Myocyte (in vitro differentiated cells): ENCODE data around the gene OR13J1. TPM values are rescaled to one million over a fixed set of nuclear protein-coding genes. Genes with fewer than 3 reads are reported as not detected.
"Not testable (repeated sequence)": the region's sequence is repeated elsewhere in the genome, so short reads cannot be mapped to it uniquely, and the experiment has no call there.

Experiments used
- DNase-seq: peaks from one replicate; pipeline ENCODE4 v3.0.0-alpha.2; 2012; ENCODE audit warnings: low read depth
- total RNA-seq: library from RNA; depleted of rRNA; stranded (reverse); fragments of >200 nt; gene quantifications from 2 replicates; pipeline ENCODE4 v1.2.3, GENCODE V29; 2014

OR13J1 gene
- total RNA-seq, 1 donor from 2014 or later, result not detected

DNA sequence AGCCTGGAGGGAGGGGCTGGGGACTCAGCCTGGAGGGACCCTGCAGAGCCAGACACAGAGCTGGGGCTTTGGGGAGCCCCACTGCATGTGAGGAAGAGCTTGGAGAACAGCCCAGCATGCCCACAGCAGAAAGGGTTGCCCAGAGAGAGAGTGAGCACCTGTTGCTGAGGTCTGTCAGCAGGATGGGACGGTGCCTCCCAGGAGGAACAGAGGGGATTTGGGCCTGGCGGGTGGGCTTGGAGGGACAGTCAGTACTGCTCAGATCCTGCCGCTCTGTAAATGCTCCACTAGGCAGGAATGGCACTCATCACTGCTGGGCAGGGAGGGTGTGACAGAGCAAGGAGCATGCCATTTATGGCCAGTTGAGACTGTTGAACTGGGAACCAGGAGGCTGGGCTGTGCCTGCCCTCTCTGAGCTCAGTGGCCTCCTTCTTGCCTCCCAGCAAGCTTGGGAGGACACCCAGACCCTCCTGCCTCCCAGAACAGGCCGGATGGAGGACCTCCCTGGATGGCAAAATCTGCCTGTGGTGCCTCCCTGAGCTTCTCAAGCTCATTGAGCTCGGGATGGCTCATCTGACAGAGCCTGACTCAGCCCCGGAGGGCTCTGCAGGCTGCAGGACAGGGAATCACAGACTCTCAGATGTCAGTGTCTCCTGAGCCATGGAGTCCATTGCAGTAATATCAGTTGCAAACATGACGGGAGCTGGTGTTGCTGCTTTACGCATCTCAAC is 35.0 kb upstream of the OR13J1 start:
- DNase-seq, result peak; percentile 81

- no peak for DNase-seq
Observed at GRCh38 chr9:35904338-35904737, 34.1 kb upstream of the OR13J1 start.

GRCh38 chr9:35903049-35903448 is 32.8 kb upstream of the OR13J1 start:
- DNase-seq, result peak; percentile 68

GRCh38 chr9:35899021-35899420 is 28.8 kb upstream of the OR13J1 start:
- DNase-seq, result no peak

DNA sequence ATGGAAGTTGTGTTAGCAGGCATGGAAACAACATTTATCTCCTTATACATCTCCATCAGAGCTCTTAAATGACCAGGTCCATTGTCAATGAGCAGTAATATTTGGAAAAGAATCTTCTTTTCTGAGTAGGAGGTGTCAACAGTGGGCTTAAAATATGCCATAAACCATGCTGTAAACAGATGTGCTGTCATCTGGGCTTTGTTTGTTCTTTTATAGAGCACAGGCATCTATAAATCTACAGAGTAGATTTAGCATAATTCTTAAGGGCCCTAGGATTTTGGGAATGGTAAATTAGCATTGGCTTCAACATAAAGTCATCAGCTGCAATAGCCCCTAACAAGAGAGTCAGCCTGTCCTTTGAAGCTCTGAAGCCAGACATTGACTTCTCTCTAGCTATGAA is 28.1 kb upstream of the OR13J1 start:
- DNase-seq, result no peak

GRCh38 chr9:35897376-35898099 is 27.3 kb upstream of the OR13J1 start:
- not testable (repeated sequence) for DNase-seq

GRCh38 chr9:35896570-35896969 is 26.4 kb upstream of the OR13J1 start:
- DNase-seq, result no peak

- DNase-seq, result no peak
Observed at GRCh38 chr9:35892051-35892450, 21.9 kb upstream of the OR13J1 start.

- no peak for DNase-seq
Observed at GRCh38 chr9:35891646-35892045, 21.4 kb upstream of the OR13J1 start.

DNA sequence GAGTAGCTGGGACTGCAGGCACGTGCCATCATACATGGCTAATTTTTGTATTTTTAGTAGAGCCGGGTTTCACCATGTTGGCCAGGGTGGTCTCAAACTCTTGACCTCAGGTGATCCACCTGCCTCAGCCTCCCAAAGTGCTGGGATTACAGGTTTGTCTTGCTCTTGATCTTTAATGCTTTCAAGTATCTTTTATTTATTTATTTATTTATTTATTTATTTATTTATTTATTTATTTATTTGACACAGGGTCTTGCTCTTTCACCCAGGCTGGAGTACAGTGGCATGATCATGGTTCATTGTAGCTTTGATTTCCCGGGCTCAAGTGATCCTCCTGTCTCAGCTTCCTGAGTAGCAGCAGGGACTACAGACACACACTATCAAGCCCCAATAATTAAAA is 14.7 kb upstream of the OR13J1 start:
- DNase-seq, result not testable (repeated sequence)

GRCh38 chr9:35882996-35883395 is 12.8 kb upstream of the OR13J1 start:
- DNase-seq, result no peak

GRCh38 chr9:35882263-35882848 is 12.2 kb upstream of the OR13J1 start:
- peak; percentile 81 for DNase-seq

DNA sequence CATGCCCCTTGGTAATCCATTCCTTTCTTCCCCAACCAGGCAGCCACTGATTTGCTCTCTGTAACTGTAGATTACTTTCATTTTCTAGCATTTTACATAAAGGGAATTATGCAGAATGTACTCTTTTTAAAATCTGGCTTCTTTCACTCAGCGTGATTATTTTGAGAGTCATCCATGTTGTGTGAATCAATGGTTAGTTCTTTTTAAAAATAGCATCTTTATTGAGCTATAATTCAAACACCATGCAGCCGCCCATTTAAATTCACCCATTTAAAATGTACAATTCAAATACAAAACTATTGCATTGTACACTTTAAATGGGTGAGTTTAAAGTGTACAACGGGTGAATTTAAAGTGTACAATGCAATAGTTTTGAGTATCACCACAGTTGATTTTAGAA is 2.3 kb upstream of the OR13J1 start:
- DNase-seq, result no peak

DNA sequence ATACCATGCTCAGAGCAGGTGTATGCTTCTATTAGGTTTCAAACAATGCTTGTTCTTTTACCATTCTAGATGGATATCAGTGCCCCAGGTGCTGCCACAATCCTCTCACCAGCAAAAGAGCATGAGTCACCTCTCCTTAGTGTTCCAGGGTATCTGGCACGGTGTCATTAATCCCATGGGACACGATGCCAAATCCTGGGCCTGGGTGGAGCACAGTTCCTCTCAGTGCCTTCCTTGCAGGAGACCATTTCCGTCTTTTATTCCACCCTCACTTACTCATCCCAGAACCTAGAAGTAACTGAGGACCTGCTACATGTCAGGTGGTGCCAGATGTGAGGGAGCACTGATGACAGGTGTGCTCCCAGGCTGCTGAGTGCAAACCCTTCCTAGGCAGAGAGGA is 1.3 kb upstream of the OR13J1 start:
- DNase-seq, result no peak

DNA sequence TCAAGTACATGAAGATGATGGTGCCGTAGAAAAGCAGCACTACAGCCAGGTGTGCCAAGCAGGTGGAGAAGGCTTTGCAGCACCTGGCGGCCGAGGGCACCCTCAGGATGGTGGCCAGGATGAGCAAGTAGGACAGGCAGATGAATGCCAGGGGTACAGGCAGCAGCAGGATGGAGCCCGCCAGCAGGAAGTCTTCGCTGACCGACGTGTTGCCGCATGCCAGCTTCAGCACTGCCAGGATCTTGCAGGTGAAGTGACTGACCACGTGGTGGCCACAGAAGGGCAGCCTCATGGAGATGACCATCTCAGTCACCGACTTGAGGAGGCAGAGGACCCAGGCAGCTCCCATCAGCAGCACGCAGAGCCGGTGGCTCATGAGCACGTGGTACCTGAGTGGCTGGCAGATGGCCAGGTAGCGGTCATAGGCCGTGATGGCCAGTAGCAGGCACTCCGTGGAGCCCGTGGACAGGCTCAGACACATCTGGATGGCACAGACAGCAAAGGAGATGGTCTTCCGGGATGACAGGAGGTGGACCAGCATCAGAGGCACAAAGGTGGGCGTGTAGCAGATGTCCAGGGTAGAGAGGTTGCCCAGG is 482 bp downstream of the OR13J1 start:
- no peak for DNase-seq

GRCh38 chr9:35868933-35869332 is 1.3 kb downstream of the OR13J1 start:
- no peak for DNase-seq

GRCh38 chr9:35867538-35867937 is 2.7 kb downstream of the OR13J1 start:
- DNase-seq, result no peak

- no peak for DNase-seq
Observed at GRCh38 chr9:35864695-35865255, 5.4 kb downstream of the OR13J1 start.

DNA sequence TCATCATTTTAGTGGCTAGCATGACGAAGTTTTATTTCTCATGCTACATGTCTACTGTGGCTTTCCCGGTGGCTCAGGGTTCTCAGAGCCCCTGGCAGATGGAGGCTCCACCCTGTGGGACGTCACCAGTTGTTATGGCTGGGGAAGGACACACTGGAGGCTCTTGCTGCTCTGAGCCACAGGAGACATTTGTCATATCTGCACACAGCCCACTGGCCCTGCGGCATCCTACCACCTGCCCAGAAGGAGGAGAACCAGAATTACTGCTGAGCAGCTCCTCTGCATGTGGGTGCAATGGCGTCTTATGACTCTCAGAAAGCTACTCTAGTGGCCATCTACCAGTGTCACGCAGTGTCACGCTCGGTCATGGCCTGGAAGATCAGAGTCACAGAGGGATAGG is 6.6 kb downstream of the OR13J1 start:
- peak; percentile 50 for DNase-seq

GRCh38 chr9:35862328-35862727 is 7.9 kb downstream of the OR13J1 start:
- no peak for DNase-seq

DNA sequence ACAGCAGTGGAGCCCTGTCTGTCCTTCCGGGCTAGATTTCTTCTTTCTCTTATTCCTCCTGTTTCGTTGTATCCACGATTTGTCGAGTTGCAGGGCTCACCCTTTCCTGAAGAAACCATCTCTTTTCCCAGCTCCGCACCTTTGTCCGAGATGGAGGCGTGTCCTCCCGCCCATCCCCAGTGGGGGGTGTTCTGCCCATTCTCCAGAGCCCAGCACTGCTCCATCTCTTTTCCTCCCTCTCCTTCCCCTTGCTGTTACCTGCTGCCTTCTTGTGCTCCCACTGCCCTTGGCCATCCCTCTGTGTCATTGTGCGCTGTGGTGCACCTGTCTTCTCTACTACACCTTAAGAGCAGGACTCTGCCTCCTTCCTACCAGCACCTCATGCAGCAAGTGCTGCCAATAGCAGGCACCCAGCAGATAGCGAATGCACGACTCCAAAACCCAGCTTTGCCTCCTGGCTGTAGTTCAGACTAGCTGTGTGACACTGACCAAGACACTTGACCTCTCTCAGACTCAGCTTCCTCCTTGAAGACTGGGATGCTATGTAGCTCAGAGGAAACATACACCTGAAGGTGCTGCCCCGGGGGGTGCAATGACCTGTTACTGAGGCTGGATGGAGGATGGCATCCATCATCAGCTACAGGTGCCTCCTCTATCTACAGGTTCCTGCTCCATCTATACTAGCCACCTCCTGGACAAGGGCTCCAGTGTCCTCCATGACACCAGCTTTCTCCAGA is 8.9 kb downstream of the OR13J1 start:
- no peak for DNase-seq
